Colonic mucosa (tissue), 4 donors: ENCODE results near the gene KIF5A. TPM values are rescaled to one million over a fixed set of nuclear protein-coding genes. Genes with fewer than 3 reads are reported as not detected.

Experiments used
- DNase-seq: peaks from one replicate; pipeline ENCODE4 v3.0.0-alpha.2; 2020
- H3K27ac ChIP-seq: fragments of 200-600 bp; one replicate; pipeline ENCODE4 v1.8.0; 2021
- H3K27me3 ChIP-seq: fragments of 200-600 bp; one replicate; pipeline ENCODE4 v1.8.0; 2021
- H3K36me3 ChIP-seq: fragments of 200-600 bp; one replicate; pipeline ENCODE4 v1.8.0; 2021
- H3K4me1 ChIP-seq: fragments of 200-600 bp; one replicate; pipeline ENCODE4 v1.8.0; 2021; ENCODE audit warnings: mild to moderate bottlenecking
- H3K4me3 ChIP-seq: fragments of 200-600 bp; one replicate; pipeline ENCODE4 v1.8.0; 2021
- H3K9ac ChIP-seq, 2 donors: one replicate each; pipeline ENCODE4 v1.7.0; 2013; ENCODE audit warnings: control low read depth in 2 of 2, low read depth in 2 of 2, low read length in 2 of 2
- H3K9me3 ChIP-seq: fragments of 200-600 bp; one replicate; pipeline ENCODE4 v1.8.0; 2021
- intact Hi-C: fragments of 100-400 bp; cut with DNase I; formaldehyde crosslinking; loops from one replicate; pipeline ENCODE4 v1.14.1; 2022
- total RNA-seq, 2 donors: library from RNA; stranded (reverse); fragmentation: NEBNext Ultra II Directional in 1 of 2; extraction: Animal tissue kit (Norgen Biotek cat#: 25700) in 1 of 2; gene quantifications; one replicate each; pipeline ENCODE4 v1.2.1, GENCODE V29; 2021
- TF ChIP-seq, protein P1 (sequence below): fragments of 200-600 bp; IDR thresholded peaks from one replicate; pipeline ENCODE4 v1.8.0; 2022; ENCODE audit warnings: antibody characterized with exemption, mild to moderate bottlenecking
- donor health status: healthy.
- donor health status: DM: no; HTN: no; CAD: no.
- donor health status: DM: no; HTN: no; CAD: no.

The KIF5A gene
- total RNA-seq, 2 donors from 2014 or later = 0.67 to 2.1 TPM

DNA sequence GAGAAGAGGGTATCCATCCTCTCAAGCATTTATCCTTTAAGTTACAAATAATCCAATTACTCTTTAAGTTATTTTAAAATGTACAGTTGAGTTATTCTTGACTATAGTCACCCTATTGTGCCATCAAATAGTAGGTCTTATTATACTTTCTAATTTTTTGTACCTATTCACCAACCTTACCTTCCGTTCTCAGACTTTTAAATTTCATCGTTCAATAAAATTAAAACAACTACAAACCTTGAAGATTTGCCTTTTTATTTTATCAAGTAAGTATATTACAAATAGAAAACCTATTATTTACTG is 1.9 kb upstream of the KIF5A start:
- Histone ChIP-seq H3K27me3 (peaks cover 5% of the 10 kb centered on the region), H3K4me3 (no peak overlapping the region), H3K27ac (no peak overlapping the region), H3K9ac (no peak overlapping the region), H3K9me3 (no peaks in the 10 kb centered on the region), H3K36me3 (no peaks in the 10 kb centered on the region), H3K4me1 (peaks cover 8% of the 10 kb centered on the region)
- TF ChIP-seq, protein P1, sequence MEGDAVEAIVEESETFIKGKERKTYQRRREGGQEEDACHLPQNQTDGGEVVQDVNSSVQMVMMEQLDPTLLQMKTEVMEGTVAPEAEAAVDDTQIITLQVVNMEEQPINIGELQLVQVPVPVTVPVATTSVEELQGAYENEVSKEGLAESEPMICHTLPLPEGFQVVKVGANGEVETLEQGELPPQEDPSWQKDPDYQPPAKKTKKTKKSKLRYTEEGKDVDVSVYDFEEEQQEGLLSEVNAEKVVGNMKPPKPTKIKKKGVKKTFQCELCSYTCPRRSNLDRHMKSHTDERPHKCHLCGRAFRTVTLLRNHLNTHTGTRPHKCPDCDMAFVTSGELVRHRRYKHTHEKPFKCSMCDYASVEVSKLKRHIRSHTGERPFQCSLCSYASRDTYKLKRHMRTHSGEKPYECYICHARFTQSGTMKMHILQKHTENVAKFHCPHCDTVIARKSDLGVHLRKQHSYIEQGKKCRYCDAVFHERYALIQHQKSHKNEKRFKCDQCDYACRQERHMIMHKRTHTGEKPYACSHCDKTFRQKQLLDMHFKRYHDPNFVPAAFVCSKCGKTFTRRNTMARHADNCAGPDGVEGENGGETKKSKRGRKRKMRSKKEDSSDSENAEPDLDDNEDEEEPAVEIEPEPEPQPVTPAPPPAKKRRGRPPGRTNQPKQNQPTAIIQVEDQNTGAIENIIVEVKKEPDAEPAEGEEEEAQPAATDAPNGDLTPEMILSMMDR = no peak
- intact Hi-C loops = no loop called here
- no peak for DNase-seq

DNA sequence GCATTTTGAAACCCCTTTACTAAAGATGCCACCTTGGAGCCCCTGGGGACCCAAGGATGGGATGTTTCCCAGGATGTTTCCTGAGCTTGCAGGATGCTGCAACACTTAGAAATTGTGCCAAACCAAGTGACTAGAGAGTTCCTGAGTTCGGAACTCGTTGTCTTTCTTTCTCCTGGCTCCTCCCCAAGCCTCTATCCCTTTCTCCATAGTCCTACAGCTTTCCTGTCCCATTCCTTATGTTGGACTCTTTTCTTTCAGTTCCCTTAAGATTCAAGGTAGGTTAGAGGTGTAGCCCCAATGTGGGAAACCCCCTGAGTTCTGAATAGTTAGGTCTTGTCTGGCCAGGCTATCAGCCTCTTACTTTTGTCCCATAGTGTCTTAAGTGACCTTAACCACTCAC is 1.4 kb upstream of the KIF5A start:
- TF ChIP-seq, protein P1 = no peak
- Histone ChIP-seq H3K27me3 (peaks cover 5% of the 10 kb centered on the region), H3K27ac (no peak overlapping the region), H3K4me3 (no peak overlapping the region), H3K36me3 (no peaks in the 10 kb centered on the region), H3K9ac (no peak overlapping the region), H3K4me1 (peaks cover 8% of the 10 kb centered on the region), H3K9me3 (no peaks in the 10 kb centered on the region)
- DNase-seq = no peak
- intact Hi-C loops = no loop called here

DNA sequence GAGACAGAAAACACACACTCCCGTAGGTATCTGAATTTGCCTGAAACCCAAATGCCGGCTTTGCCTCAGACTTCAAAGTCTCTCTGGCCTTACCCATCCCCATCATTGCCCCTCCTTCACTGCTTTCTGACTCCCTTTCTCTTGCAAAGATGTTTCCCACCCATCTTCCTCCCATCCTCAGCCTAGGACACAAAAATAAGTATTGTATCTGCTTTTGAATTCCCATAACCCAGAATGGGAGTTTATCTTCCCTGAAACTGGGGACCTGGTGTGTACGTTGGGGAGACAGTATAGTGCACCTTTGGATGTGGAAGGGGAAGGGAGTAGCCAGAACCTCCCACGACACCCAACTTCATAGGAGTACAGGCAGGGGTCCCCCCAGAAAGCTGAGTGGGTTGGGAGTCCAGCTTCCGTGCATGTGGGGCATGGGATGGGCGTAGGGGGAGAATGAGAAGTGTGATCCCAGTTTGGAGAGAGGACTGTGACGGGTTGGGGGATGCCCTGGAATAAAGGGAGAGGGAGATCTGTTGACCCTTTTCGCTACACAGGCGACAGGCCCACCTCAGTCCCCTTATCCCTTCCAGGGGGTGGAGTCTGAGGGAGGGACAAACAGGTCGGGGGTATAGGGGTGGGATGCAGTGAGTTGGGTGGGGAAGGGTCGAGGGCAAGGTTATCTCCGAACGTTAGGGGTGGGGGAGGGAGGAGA is 488 bp upstream of the KIF5A start:
- Histone ChIP-seq H3K4me3 (peak overlapping the region; percentile 43), H3K27ac (no peak overlapping the region), H3K27me3 (peaks cover 5% of the 10 kb centered on the region), H3K9me3 (no peaks in the 10 kb centered on the region), H3K9ac (no peak overlapping the region), H3K4me1 (peaks cover 8% of the 10 kb centered on the region), H3K36me3 (no peaks in the 10 kb centered on the region)
- intact Hi-C loops = no loop called here
- TF ChIP-seq, protein P1 = no peak
- no peak for DNase-seq

DNA sequence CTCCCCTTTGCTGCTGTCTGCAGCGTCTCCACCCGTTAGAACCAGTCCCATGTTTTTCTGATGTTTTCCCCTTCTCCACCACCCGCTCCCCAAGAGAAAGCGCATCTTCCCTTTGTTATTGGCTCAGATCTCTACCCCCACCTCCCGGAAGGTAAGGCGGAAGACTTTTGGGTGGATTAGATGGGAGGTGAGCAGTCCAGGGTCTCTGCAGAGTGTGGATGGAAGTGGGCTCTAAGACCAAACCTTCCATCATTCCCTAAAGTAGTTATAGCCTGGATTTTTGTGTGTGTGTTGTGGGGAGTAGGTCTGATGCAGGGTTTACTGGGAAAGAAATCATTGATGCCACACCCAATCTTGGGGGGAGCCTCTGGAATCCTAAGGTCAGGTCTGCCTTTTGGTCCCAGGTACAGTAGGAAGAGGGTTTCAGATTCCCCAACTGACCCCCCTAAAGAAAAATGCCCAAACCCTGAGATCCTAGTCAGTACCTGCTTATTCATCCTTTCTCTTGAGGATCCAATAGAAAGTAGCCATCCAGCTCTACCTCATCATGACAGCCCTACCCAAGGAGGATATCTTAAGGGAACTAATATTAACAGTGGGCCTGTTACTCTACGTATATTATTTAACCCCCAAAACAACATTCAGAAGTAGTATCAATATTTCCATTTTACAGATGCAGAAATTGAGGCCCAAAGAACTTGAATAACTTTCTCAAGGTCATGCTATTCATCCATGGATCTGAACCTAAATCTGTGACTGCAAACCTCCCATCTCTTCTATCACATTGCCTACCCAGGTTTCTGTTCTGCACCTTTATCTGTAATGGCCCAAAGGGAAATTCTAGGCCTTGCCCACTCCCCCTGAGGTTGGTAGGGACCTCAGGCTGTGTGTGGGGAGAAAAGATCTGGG is 1.1 kb downstream of the KIF5A start:
- TF ChIP-seq, protein P1 = no peak
- intact Hi-C loops = no loop called here
- Histone ChIP-seq H3K4me1 (peaks cover 2% of the 10 kb centered on the region), H3K4me3 (no peak overlapping the region), H3K9me3 (no peaks in the 10 kb centered on the region), H3K9ac (no peak overlapping the region), H3K36me3 (no peaks in the 10 kb centered on the region), H3K27me3 (peaks cover 5% of the 10 kb centered on the region), H3K27ac (no peak overlapping the region)
- DNase-seq = no peak

DNA sequence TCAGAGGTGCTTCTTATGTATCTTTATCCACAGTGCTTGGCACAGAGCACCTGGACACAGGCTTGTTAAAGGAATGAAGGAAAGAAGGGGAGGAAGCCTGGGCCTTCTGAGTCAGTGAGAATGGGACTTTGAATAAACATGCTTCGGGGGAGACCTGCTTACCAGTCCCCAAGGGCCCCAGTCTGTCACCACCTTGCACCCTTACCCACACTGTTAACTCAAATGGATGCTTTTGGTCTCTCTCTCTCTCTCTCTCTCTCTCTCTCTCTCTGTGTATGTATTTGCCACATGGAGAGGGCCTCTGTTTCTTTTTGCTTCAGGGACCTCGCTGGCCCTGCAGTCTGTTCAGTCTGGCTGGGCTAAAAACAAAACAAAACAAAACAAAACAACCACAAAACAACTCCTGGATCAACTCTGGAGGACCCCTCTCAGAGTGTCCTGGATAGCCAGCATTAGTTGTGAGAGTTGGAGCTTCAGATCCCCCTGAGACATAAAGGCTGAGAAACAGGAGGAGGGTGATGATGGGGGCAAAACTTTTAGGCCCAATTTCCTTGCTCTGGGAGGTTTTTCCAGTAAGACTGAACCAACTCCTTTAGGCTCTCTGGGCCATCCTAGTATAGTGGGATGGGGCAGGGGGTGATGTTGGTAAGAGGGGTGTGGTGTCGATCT is 1.9 kb downstream of the KIF5A start:
- Histone ChIP-seq H3K27me3 (peaks cover 5% of the 10 kb centered on the region), H3K4me3 (no peak overlapping the region)
- TF ChIP-seq, protein P1 = no peak

More for the DNA sequence above, 1.9 kb downstream of the KIF5A start:
- Histone ChIP-seq H3K4me1 (no peaks in the 10 kb centered on the region), H3K9ac (peak overlapping the region in 1 of 2 donors; percentile 24), H3K9me3 (no peaks in the 10 kb centered on the region), H3K27ac (no peak overlapping the region), H3K36me3 (no peaks in the 10 kb centered on the region)
- intact Hi-C loops = no loop called here
- DNase-seq = no peak
